PFSK-1 (cell line): Measurements from ENCODE around the gene GAP43.

ENCODE experiments used
- FOXP2 ChIP-seq: optimal IDR thresholded peaks from 2 replicates; pipeline ENCODE3; 2011; ENCODE audit warnings: borderline replicate concordance, control low read depth, inconsistent platforms; ENCODE audit not compliant: insufficient read depth; ENCODE audit errors: extremely low read length, extremely low read depth
- POLR2AphosphoS5 ChIP-seq: IDR thresholded peaks from 2 replicates; pipeline ENCODE4 v1.6.1; 2012; ENCODE audit warnings: low read depth, mild to moderate bottlenecking, control low read depth, low read length, moderate library complexity
- SIN3A ChIP-seq: IDR thresholded peaks from 2 replicates; pipeline ENCODE4 v1.6.1; 2012; ENCODE audit warnings: mild to moderate bottlenecking, low read length, moderate library complexity, borderline replicate concordance; ENCODE audit not compliant: insufficient read depth
- TAF1 ChIP-seq: IDR thresholded peaks from 2 replicates; pipeline ENCODE4 v1.6.1; 2012; ENCODE audit warnings: low read length, control low read depth, borderline replicate concordance; ENCODE audit not compliant: insufficient read depth
- TF ChIP-seq, protein P1 (sequence below), 2 experiments: IDR thresholded peaks; 2 replicates each; pipeline versions ENCODE4 v1.6.1 to v1.8.0; 2011 to 2012; ENCODE audit warnings: low read depth in 2 of 2, low read length in 2 of 2, control low read depth in 1 of 2, inconsistent platforms in 1 of 2, mild to moderate bottlenecking in 1 of 2, moderate library complexity in 1 of 2; ENCODE audit not compliant: insufficient read depth in 1 of 2

Gene GAP43

DNA sequence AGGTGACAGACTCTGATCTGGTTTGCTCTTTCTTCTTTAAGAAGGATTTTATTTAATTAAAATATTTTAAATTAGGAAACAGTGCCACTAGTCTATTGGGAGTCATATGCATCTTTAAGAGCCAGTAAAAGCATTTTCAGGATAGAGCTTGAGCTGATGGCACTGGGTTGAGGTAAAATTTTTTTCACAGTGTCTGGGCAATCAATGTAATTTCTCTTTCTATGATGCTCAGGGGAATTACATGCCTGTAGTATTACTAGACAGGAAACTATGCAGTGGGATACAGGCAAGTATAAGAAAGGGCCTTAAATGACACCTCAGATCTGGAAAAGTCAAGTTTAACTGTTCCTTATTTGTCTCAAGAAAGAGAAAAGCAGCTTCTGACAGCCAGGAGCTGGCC, 76.4 kb downstream of the GAP43 start:
- no peak for TF ChIP-seq FOXP2
- TF ChIP-seq SIN3A, result no peak
- TF ChIP-seq, protein P1, sequence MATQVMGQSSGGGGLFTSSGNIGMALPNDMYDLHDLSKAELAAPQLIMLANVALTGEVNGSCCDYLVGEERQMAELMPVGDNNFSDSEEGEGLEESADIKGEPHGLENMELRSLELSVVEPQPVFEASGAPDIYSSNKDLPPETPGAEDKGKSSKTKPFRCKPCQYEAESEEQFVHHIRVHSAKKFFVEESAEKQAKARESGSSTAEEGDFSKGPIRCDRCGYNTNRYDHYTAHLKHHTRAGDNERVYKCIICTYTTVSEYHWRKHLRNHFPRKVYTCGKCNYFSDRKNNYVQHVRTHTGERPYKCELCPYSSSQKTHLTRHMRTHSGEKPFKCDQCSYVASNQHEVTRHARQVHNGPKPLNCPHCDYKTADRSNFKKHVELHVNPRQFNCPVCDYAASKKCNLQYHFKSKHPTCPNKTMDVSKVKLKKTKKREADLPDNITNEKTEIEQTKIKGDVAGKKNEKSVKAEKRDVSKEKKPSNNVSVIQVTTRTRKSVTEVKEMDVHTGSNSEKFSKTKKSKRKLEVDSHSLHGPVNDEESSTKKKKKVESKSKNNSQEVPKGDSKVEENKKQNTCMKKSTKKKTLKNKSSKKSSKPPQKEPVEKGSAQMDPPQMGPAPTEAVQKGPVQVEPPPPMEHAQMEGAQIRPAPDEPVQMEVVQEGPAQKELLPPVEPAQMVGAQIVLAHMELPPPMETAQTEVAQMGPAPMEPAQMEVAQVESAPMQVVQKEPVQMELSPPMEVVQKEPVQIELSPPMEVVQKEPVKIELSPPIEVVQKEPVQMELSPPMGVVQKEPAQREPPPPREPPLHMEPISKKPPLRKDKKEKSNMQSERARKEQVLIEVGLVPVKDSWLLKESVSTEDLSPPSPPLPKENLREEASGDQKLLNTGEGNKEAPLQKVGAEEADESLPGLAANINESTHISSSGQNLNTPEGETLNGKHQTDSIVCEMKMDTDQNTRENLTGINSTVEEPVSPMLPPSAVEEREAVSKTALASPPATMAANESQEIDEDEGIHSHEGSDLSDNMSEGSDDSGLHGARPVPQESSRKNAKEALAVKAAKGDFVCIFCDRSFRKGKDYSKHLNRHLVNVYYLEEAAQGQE (IDR thresholded peaks at IDR 0.05; ENCODE audit: insufficient read depth in 1 of 2, low read depth in 2 of 2, low read length in 2 of 2), result no peak
- TF ChIP-seq TAF1, result no peak
- TF ChIP-seq POLR2AphosphoS5, result no peak

- TF ChIP-seq TAF1, result no peak
- no peak for TF ChIP-seq SIN3A
- no peak for TF ChIP-seq FOXP2
- no peak for TF ChIP-seq POLR2AphosphoS5
- TF ChIP-seq, protein P1 (IDR thresholded peaks at IDR 0.05; ENCODE audit: insufficient read depth in 1 of 2, low read depth in 2 of 2, low read length in 2 of 2), result no peak
Observed at GRCh38 chr3:115702598-115702997, 79.3 kb downstream of the GAP43 start.

DNA sequence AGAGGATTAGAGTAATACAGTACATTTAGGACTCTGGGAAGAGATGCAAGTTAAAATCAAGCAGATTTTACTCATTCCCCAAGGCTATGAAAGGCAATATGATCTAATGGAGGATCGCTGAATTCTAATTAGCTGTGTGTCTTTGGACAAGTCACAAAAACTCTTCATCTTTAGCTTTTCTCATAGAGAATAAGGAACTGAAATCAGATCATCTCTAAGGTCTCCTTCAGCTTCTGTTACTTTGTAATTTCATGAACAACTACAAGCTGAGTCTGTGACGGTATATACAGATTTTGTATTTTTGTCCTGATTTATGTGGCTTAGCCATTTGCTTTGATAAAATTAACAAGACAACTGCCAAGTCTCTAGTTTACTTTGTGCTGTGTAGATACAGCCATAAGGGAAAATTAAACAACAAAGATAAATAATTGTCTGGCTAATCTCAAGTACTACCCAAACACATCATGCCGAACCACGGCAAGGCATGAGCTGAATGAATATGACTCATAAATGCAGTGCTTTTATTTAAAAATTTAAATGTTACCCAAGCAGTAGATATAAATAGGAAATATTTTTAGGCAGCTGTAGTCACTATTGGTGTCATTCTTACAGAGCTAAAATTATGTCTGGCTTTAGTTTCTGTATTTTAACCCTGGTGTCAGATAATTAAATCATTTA, 81.5 kb downstream of the GAP43 start:
- TF ChIP-seq POLR2AphosphoS5 (no peak), FOXP2 (no peak), TAF1 (no peak), SIN3A (no peak)
- TF ChIP-seq, protein P1 (IDR thresholded peaks at IDR 0.05; ENCODE audit: insufficient read depth in 1 of 2, low read depth in 2 of 2, low read length in 2 of 2), result no peak

GRCh38 chr3:115706311-115706829, 83.1 kb downstream of the GAP43 start:
- TF ChIP-seq TAF1 (no peak), FOXP2 (no peak), SIN3A (no peak), POLR2AphosphoS5 (no peak)
- TF ChIP-seq, protein P1 (IDR thresholded peaks at IDR 0.05; ENCODE audit: insufficient read depth in 1 of 2, low read depth in 2 of 2, low read length in 2 of 2), result no peak
